Neural progenitor cell (in vitro differentiated cells): ENCODE data around the gene GCC1.

Experiments
- CTCF ChIP-seq: fragments of 200-600 bp; sonication (generic); IDR thresholded peaks from 2 replicates; pipeline ENCODE4 v1.5.1; 2017; ENCODE audit warnings: antibody characterized with exemption, mild to moderate bottlenecking
- EZH2 ChIP-seq: fragments of 200-600 bp; sonication (generic); IDR thresholded peaks from 2 replicates; pipeline ENCODE4 v1.6.1; 2017; ENCODE audit warnings: antibody characterized with exemption, mild to moderate bottlenecking, moderate library complexity
- EZH2phosphoT487 ChIP-seq: fragments of 200-600 bp; sonication (generic); IDR thresholded peaks from 2 replicates; pipeline ENCODE4 v1.6.1; 2017; ENCODE audit warnings: antibody characterized with exemption

- TF ChIP-seq EZH2phosphoT487 (no peak), CTCF (no peak), EZH2 (no peak)
Observed at GRCh38 chr7:127532736-127533135, 52.7 kb downstream of the GCC1 start.
